IMR-90 (cell line): ENCODE data around the gene CNTN4. TPM values are rescaled to one million over a fixed set of nuclear protein-coding genes. Genes with fewer than 3 reads are reported as not detected.

Source experiments
- ATAC-seq: fragments of 200-7000 bp; cut with Tn5 transposase; 2 replicates; pipeline ENCODE4 v1.9.1; 2020; ENCODE audit warnings: low read depth, mild to moderate bottlenecking, moderate library complexity
- BruUV-seq: library from RNA; stranded (reverse); fragments of 400-500 nt; replicated peaks from 2 replicates; lab custom pipeline; 2021; lab: Mats Ljungman, UMichigan
- CTCF ChIA-PET: fragments of 300-600 bp; formaldehyde crosslinking; extraction: SDS; loops from one replicate; lab custom pipeline; 2021; ENCODE audit warnings: antibody characterized with exemption; lab: Yijun Ruan, JAX
- POLR2A ChIA-PET: fragments of 300-600 bp; sonication (Branson Sonifier 250); formaldehyde crosslinking; loops from one replicate; lab custom pipeline; 2022; ENCODE audit warnings: antibody characterized with exemption; ENCODE audit not compliant: unreplicated experiment; lab: Charles Lee
- DNase-seq: peaks from one replicate; pipeline ENCODE4 v3.0.0; 2013
- H2AFZ ChIP-seq: replicated peaks from 2 replicates; pipeline ENCODE3; 2013; ENCODE audit warnings: low read length, mild to moderate bottlenecking; ENCODE audit not compliant: poor library complexity
- H2AK5ac ChIP-seq: 2 replicates; pipeline ENCODE4 v1.6.1; 2013; ENCODE audit warnings: low read depth, low read length, inconsistent platforms
- H2AK9ac ChIP-seq: replicated peaks from 2 replicates; pipeline ENCODE3; 2013; ENCODE audit warnings: mild to moderate bottlenecking, low read depth, low read length, moderate library complexity; ENCODE audit not compliant: poor library complexity
- H2BK120ac ChIP-seq: 2 replicates; pipeline ENCODE4 v1.6.1; 2013; ENCODE audit warnings: low read depth, low read length, inconsistent platforms
- H2BK15ac ChIP-seq: 3 replicates; pipeline ENCODE4 v1.6.1; 2013; ENCODE audit warnings: low read depth, low read length, inconsistent platforms
- H2BK20ac ChIP-seq: 2 replicates; pipeline ENCODE4 v1.6.1; 2013; ENCODE audit warnings: low read depth, mild to moderate bottlenecking, inconsistent platforms, low read length, moderate library complexity
- H2BK5ac ChIP-seq: 2 replicates; pipeline ENCODE4 v1.6.1; 2013; ENCODE audit warnings: mild to moderate bottlenecking, low read depth, low read length, inconsistent platforms; ENCODE audit not compliant: poor library complexity, severe bottlenecking
- H3K14ac ChIP-seq: replicated peaks from 2 replicates; pipeline ENCODE4 v1.6.1; 2013; ENCODE audit warnings: low read depth, low read length, inconsistent platforms
- H3K18ac ChIP-seq: 2 replicates; pipeline ENCODE4 v1.6.1; 2013; ENCODE audit warnings: low read depth, low read length, control low read depth
- H3K23ac ChIP-seq: 2 replicates; pipeline ENCODE4 v1.6.1; 2013; ENCODE audit warnings: low read depth, low read length, inconsistent platforms
- H3K27ac ChIP-seq: 2 replicates; pipeline ENCODE4 v1.5.1; 2013; ENCODE audit warnings: mild to moderate bottlenecking, control low read depth, low read length; ENCODE audit not compliant: insufficient read depth
- H3K27me3 ChIP-seq: 2 replicates; pipeline ENCODE4 v1.6.1; 2013; ENCODE audit warnings: low read length; ENCODE audit not compliant: control insufficient read depth, insufficient read depth
- H3K36me3 ChIP-seq: 2 replicates; pipeline ENCODE4 v1.6.1; 2013; ENCODE audit warnings: low read length, mixed read lengths; ENCODE audit not compliant: control insufficient read depth, insufficient read depth
- H3K4ac ChIP-seq: 2 replicates; pipeline ENCODE4 v1.6.1; 2013; ENCODE audit warnings: low read depth, low read length, inconsistent platforms
- H3K4me1 ChIP-seq: 2 replicates; pipeline ENCODE4 v1.6.1; 2013; ENCODE audit warnings: low read length, mixed read lengths; ENCODE audit not compliant: control insufficient read depth, insufficient read depth
- H3K4me2 ChIP-seq: 2 replicates; pipeline ENCODE4 v1.6.1; 2013; ENCODE audit warnings: low read depth, mild to moderate bottlenecking, control low read depth, low read length, moderate library complexity
- H3K4me3 ChIP-seq: 2 replicates; pipeline ENCODE4 v1.5.1; 2013; ENCODE audit warnings: low read depth, mild to moderate bottlenecking, control low read depth, low read length, moderate library complexity; ENCODE audit not compliant: insufficient read depth
- H3K56ac ChIP-seq: 2 replicates; pipeline ENCODE4 v1.6.1; 2013; ENCODE audit warnings: low read length, inconsistent platforms; ENCODE audit not compliant: insufficient read depth; ENCODE audit errors: extremely low read depth
- H3K79me1 ChIP-seq, 2 experiments: 2 replicates each; pipeline ENCODE4 v1.6.1; 2013; ENCODE audit warnings: low read length in 2 of 2, inconsistent platforms in 1 of 2, low read depth in 1 of 2
- H3K9ac ChIP-seq: 2 replicates; pipeline ENCODE4 v1.6.1; 2013; ENCODE audit warnings: low read depth, low read length, control low read depth
- H3K9me1 ChIP-seq: 2 replicates; pipeline ENCODE4 v1.6.1; 2013; ENCODE audit warnings: low read length, inconsistent platforms; ENCODE audit not compliant: insufficient read depth
- H3K9me3 ChIP-seq: 2 replicates; pipeline ENCODE4 v1.6.1; 2013; ENCODE audit warnings: low read length; ENCODE audit not compliant: control insufficient read depth, insufficient read depth
- H4K20me1 ChIP-seq: 2 replicates; pipeline ENCODE4 v1.6.1; 2013; ENCODE audit warnings: low read length, inconsistent platforms; ENCODE audit not compliant: insufficient read depth
- H4K5ac ChIP-seq: 2 replicates; pipeline ENCODE4 v1.6.1; 2013; ENCODE audit warnings: mild to moderate bottlenecking, low read depth, low read length, control low read depth
- H4K8ac ChIP-seq, 2 experiments: 2 replicates each; pipeline ENCODE4 v1.6.1; 2013; ENCODE audit warnings: low read depth in 2 of 2, low read length in 2 of 2, control low read depth in 1 of 2, inconsistent platforms in 1 of 2
- H4K91ac ChIP-seq: 2 replicates; pipeline ENCODE4 v1.6.1; 2013; ENCODE audit warnings: low read depth, low read length, inconsistent platforms; ENCODE audit not compliant: insufficient read depth
- BHLHE40 ChIP-seq: fragments of 150-350 bp; IDR thresholded peaks from 2 replicates; pipeline ENCODE4 v1.6.1; 2016; ENCODE audit warnings: mild to moderate bottlenecking, low read depth, low read length
- CEBPB ChIP-seq: IDR thresholded peaks from 2 replicates; pipeline ENCODE4 v1.6.1; 2012; ENCODE audit warnings: low read depth, low read length, improper control_type of control experiment
- CHD1 ChIP-seq: IDR thresholded peaks from 2 replicates; pipeline ENCODE4 v1.6.1; 2012; ENCODE audit warnings: low read depth, low read length, improper control_type of control experiment
- FOS ChIP-seq: fragments of 150-350 bp; IDR thresholded peaks from 2 replicates; pipeline ENCODE4 v1.6.1; 2016; ENCODE audit warnings: low read depth, low read length
- MAFK ChIP-seq: IDR thresholded peaks from 2 replicates; pipeline ENCODE4 v1.6.1; 2012; ENCODE audit warnings: low read depth, low read length, improper control_type of control experiment
- MAZ ChIP-seq: IDR thresholded peaks from 2 replicates; pipeline ENCODE4 v1.6.1; 2012; ENCODE audit warnings: low read depth, mild to moderate bottlenecking, low read length, improper control_type of control experiment, moderate library complexity, borderline replicate concordance
- MXI1 ChIP-seq: IDR thresholded peaks from 2 replicates; pipeline ENCODE4 v1.6.1; 2012; ENCODE audit warnings: low read depth, mild to moderate bottlenecking, low read length, moderate library complexity, borderline replicate concordance
- NFE2L2 ChIP-seq: fragments of 150-350 bp; IDR thresholded peaks from 2 replicates; pipeline ENCODE4 v1.6.1; 2016; ENCODE audit warnings: low read depth, mild to moderate bottlenecking, low read length
- POLR2A ChIP-seq: IDR thresholded peaks from 2 replicates; pipeline ENCODE4 v1.6.1; 2012; ENCODE audit warnings: mild to moderate bottlenecking, low read depth, low read length
- RAD21 ChIP-seq: IDR thresholded peaks from 2 replicates; pipeline ENCODE4 v1.6.1; 2012; ENCODE audit warnings: low read length, improper control_type of control experiment
- RCOR1 ChIP-seq: IDR thresholded peaks from 2 replicates; pipeline ENCODE4 v1.6.1; 2012; ENCODE audit warnings: mild to moderate bottlenecking, low read length, improper control_type of control experiment; ENCODE audit not compliant: insufficient replicate concordance
- WGBS, 2 experiments: methylation state at CpG; one replicate each; pipeline versions ENCODE4 v1.1.5 to v1.1.7; 2013; ENCODE audit warnings: missing lambda C conversion rate in 2 of 2; ENCODE audit not compliant: insufficient read length in 1 of 2; ENCODE audit errors: extremely low coverage in 2 of 2; 5-methylcytosine and 5-hydroxymethylcytosine counted together
- dilution Hi-C: fragments of 300-500 bp; cut with HindIII; formaldehyde crosslinking; loops from one replicate; pipeline ENCODE4 v1.14.3; 2018; ENCODE audit warnings: low sequenced_read_pairs; ENCODE audit not compliant: unreplicated experiment
- in situ Hi-C: fragments of 300-500 bp; cut with MboI; formaldehyde crosslinking; loops from 3 replicates; pipeline ENCODE4 v1.14.3; 2019; ENCODE audit warnings: low sequenced_read_pairs, inconsistent platforms, mixed read lengths
- intact Hi-C: fragments of 100-400 bp; cut with micrococcal nuclease; formaldehyde crosslinking; loops from 2 replicates; pipeline ENCODE4 v1.10.0; 2022
- polyA plus RNA-seq, 3 experiments: library from polyadenylated mRNA; depleted of rRNA; stranded (reverse); fragments of >200 nt; gene quantifications; 2 replicates each; pipeline ENCODE4 v1.2.3, GENCODE V29; 2012; ENCODE audit warnings: low replicate concordance in 1 of 3
- total RNA-seq: library from RNA; depleted of rRNA; stranded (reverse); fragments of >200 nt; gene quantifications from 2 replicates; pipeline ENCODE4 v1.2.3, GENCODE V29; 2012
- TF ChIP-seq, protein P1 (sequence below): conservative IDR thresholded peaks from 2 replicates; pipeline ENCODE4 v1.5.1; 2012; ENCODE audit warnings: mild to moderate bottlenecking, low read depth, low read length, improper control_type of control experiment
- TF ChIP-seq, protein P2 (sequence below): fragments of 150-350 bp; IDR thresholded peaks from 2 replicates; pipeline ENCODE4 v1.6.1; 2017; ENCODE audit warnings: mild to moderate bottlenecking, antibody characterized with exemption, low read length, low read depth
- TF ChIP-seq, protein P3 (sequence below): fragments of 150-350 bp; IDR thresholded peaks from 2 replicates; pipeline ENCODE4 v1.6.1; 2016; ENCODE audit warnings: low read depth, mild to moderate bottlenecking, low read length, moderate library complexity, borderline replicate concordance

Gene CNTN4
- total and polyA plus RNA-seq, 2 of the 4 experiments (the other 2 are of a cell fraction): under 0.01 TPM; not detected in 1

DNA sequence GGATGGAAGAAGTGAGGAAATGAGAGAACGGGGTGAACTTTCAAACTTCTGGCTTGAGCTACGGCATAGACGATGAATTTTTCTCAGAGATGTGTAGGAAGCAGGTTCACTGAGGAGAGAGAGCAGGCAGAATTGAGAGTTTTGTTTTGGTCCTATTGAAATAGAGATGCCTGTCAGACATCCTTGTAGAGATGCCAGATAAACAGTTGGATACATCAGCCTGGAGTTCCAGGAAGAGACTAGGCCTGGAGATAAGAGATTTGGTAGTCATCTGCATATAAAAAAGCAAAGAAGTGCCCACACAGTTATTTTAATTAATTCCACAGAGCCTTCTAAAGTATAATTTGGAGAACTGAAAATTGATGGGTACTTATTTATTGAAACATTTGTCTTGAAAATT lies 515.9 kb downstream of the CNTN4 start:
- H3K4me2 ChIP-seq: no peak overlapping the region
- H2AK9ac ChIP-seq: no peak overlapping the region
- intact Hi-C loops (no loop called here), in situ Hi-C loops (no loop called here), dilution Hi-C loops (no loop called here)
- no peak overlapping the region for H3K9ac ChIP-seq
- ChIA-PET POLR2A (no interaction called here), CTCF (no interaction called here)
- no peaks in the 10 kb centered on the region for H3K9me1 ChIP-seq
- no peak overlapping the region for H3K4me3 ChIP-seq
- no peaks in the 10 kb centered on the region for H3K4me1 ChIP-seq
- no peak overlapping the region for H4K5ac ChIP-seq
- no peak overlapping the region for H2BK15ac ChIP-seq
- H3K4ac ChIP-seq: no peak overlapping the region
- H3K14ac ChIP-seq: no peak overlapping the region
- no peaks in the 10 kb centered on the region for H4K20me1 ChIP-seq
- no peak overlapping the region for H3K56ac ChIP-seq
- H4K91ac ChIP-seq: no peak overlapping the region
- H2BK20ac ChIP-seq: no peak overlapping the region
- no peak overlapping the region for H2AK5ac ChIP-seq
- TF ChIP-seq POLR2A: no peak
- TF ChIP-seq FOS: no peak
- TF ChIP-seq, protein P1, sequence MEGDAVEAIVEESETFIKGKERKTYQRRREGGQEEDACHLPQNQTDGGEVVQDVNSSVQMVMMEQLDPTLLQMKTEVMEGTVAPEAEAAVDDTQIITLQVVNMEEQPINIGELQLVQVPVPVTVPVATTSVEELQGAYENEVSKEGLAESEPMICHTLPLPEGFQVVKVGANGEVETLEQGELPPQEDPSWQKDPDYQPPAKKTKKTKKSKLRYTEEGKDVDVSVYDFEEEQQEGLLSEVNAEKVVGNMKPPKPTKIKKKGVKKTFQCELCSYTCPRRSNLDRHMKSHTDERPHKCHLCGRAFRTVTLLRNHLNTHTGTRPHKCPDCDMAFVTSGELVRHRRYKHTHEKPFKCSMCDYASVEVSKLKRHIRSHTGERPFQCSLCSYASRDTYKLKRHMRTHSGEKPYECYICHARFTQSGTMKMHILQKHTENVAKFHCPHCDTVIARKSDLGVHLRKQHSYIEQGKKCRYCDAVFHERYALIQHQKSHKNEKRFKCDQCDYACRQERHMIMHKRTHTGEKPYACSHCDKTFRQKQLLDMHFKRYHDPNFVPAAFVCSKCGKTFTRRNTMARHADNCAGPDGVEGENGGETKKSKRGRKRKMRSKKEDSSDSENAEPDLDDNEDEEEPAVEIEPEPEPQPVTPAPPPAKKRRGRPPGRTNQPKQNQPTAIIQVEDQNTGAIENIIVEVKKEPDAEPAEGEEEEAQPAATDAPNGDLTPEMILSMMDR: no peak
- TF ChIP-seq RCOR1: no peak
- TF ChIP-seq RAD21: no peak
- TF ChIP-seq CHD1: no peak
- TF ChIP-seq MXI1: no peak
- no peak for TF ChIP-seq CEBPB
- TF ChIP-seq, protein P2, sequence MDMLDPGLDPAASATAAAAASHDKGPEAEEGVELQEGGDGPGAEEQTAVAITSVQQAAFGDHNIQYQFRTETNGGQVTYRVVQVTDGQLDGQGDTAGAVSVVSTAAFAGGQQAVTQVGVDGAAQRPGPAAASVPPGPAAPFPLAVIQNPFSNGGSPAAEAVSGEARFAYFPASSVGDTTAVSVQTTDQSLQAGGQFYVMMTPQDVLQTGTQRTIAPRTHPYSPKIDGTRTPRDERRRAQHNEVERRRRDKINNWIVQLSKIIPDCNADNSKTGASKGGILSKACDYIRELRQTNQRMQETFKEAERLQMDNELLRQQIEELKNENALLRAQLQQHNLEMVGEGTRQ: no peak
- no peak for TF ChIP-seq MAFK
- TF ChIP-seq MAZ: no peak
- no peak for TF ChIP-seq BHLHE40
- TF ChIP-seq, protein P3, sequence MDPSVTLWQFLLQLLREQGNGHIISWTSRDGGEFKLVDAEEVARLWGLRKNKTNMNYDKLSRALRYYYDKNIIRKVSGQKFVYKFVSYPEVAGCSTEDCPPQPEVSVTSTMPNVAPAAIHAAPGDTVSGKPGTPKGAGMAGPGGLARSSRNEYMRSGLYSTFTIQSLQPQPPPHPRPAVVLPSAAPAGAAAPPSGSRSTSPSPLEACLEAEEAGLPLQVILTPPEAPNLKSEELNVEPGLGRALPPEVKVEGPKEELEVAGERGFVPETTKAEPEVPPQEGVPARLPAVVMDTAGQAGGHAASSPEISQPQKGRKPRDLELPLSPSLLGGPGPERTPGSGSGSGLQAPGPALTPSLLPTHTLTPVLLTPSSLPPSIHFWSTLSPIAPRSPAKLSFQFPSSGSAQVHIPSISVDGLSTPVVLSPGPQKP: no peak
- TF ChIP-seq NFE2L2: no peak
- no peak overlapping the region for H3K27ac ChIP-seq
- H2BK5ac ChIP-seq: no peak overlapping the region
- no peak overlapping the region for H4K8ac ChIP-seq
- H3K79me1 ChIP-seq: no peaks in the 10 kb centered on the region
- no peak overlapping the region for H2AFZ ChIP-seq
- no peak overlapping the region for H3K18ac ChIP-seq
- H3K9me3 ChIP-seq: no peaks in the 10 kb centered on the region
- 83% methylated on average over 1 of the region's 3 CpGs; no CpG with 5 or more reads in 1 of the 2 experiments for WGBS, 2 experiments
- H3K27me3 ChIP-seq: no peaks in the 10 kb centered on the region
- H3K36me3 ChIP-seq: no peaks in the 10 kb centered on the region
- ATAC-seq: no peak
- H3K23ac ChIP-seq: no peak overlapping the region
- H2BK120ac ChIP-seq: no peak overlapping the region
- BruUV-seq: no TSS peak
- DNase-seq: no peak
